Left forelimb (tissue), 1 donor: ENCODE data around the gene APEX1.

Experiments
- DNase-seq: peaks from one replicate; pipeline ENCODE4 v3.0.0-alpha.2; 2018; ENCODE audit warnings: low spot score

The APEX1 gene

DNA sequence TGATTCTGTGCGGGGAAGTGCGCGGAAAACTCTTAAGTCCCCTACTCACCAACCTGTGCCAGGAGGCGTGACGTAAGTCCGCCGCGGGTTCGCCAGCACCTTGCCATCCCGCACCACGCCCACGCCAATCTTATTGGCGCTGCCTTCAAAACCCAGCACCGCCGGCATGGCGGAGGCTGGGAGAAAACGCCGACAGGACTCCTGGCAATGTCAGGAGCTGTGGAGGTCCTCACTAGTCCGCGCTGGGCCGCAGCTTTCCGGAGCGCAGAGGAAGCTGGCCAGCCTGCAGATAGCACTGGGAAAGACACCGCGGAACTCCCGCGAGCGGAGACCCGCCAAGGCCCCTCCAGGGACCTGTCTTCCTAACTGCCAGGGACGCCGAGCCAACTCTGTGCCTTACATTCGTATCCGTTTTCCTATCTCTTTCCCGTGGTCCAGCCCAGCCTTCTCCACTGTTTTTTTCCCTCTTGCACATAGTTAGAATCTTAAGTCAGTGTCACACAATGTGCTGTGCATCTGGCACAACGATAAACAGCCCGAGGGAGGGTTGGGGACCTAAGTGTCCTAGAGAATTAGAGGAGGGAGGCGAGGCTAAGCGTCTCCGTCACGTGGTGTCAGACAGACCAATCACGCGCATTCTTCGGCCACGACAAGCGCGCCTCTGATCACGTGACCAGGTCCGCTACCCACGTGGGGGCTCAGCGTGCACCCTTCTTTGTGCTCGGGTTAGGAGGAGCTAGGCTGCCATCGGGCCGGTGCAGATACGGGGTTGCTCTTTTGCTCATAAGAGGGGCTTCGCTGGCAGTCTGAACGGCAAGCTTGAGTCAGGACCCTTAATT, at the start of gene APEX1, which contains the start of gene OSGEP:
APEX1 (plus strand) TSS at position 711 of the 839 bp plus-strand sequence. CDS start 420 bp downstream, outside the sequence.
OSGEP (minus strand) TSS at position 297 of the 839 bp plus-strand sequence; CDS start at position 168, 129 bp downstream.
- peak; percentile 97 for DNase-seq

DNA sequence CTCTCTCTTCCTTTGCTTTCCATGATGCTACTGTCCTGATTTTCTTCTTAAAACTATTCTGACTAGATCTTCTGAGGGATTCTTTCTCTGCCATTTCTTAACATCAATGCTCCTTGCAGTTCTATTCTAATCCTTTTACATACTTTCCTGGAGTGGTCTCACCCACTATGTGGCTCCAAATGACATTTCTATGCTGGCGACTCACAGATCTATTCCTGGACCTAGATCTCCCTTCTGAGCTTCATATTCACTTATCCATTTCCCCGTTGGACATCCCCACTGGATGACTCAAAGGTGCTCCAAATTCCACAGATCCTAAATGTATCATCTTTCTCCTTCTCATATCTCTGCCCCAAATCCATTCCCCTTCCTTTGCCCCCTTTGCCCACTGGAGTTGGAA, 45.8 kb upstream of the APEX1 start:
- no peak for DNase-seq

DNA sequence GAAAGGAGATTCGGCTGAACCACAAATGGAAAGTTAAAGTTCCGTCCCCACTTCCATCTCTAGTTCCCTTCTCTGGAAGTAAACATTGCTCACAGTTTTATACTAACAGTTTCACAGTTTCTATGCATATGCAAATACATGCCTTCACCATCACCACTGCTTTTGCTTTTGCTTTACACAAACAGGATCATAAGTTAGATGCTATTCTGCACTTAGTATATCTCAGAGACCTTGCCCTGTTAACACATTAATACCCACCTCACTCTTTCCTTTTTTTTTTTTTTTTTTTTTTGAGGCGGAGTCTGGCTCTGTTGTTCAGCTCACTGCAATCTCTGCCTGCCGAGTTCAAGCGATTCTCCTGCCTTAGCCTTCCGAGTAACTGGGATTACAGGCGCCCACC, 42.6 kb upstream of the APEX1 start:
- no peak for DNase-seq

DNA sequence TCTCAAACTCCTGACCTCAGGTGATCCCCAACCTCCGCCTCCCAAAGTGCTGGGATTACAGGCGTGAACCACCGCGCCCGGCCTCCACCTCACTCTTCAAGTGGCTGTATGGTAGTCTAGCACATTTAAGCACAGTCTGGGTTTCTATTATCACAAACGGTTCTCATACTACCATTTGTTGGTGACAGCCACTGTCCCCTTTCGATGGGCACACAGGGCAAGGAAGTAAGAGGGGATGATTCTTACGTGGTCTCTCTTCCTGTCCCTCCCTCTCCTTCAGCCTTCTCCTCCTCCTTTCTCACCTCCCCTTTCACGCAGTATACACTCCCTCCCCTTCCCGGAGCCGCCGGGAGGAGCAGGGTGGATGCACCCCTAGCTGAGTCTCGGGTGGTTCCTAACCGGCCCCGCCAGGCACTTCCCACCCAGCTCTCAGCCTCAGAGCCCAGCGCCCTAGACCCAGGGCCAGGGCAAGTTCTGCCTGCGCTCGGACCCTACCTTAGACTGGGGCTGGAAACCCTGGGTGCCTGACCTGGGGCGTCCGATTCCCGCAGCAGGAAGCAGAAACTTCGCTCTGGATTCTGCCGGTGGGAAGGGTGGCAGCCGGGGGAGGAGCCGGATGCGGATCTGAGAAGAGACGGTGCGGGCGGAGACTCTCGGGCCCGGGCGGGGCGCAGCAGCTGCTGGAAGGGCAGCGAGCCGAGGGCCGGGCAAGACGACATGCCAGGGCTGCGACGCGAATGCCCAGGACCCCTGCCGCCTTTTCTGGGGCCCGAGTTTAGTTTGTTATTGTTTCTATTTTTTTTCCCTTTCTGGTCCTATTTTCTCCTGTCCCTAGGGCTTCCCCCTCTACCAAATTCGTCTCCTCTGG, 41.9 kb upstream of the APEX1 start, which contains the start of gene TEP1:
TEP1 (minus strand) TSS at position 626 of the 868 bp plus-strand sequence. CDS start 5,062 bp downstream, outside the sequence.
- peak; percentile 90 for DNase-seq

DNA sequence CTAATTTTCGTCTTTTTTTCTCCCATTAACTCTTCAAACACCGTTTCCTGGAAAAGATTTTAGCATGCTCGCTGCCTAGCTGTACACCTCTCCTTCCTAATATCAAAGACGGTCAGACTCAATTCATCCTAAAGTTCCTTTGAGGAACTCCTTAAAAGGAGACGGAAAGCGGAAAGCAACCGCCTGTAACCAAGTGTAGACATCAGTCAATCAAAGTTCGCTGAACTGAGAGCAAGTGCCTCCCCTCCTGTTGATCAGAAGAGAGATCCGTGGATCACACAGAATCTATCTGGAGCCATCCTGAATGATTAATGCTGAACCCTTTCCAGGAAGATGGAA, 41.3 kb upstream of the APEX1 start:
- DNase-seq, result no peak

DNA sequence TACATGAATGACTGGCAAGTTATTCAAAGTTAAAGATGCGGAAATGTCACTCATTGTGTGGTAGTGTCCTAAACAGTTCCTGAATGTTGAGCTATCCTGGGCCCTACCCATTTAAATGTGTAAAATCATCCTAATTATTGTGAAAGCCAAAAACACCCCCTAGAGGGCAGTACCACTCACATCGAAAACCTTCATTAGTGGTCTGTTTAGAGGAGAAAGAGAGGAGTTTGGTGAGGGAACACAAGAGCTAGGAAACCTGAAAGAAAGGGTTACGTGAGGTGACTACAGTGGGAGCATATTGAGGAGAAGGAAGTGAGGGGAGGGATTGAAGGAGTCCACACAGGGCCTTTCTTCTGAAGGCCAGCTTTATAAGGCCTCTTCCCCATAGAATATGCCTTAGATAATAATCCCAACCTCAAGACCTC, 39.2 kb upstream of the APEX1 start:
- no peak for DNase-seq

DNA sequence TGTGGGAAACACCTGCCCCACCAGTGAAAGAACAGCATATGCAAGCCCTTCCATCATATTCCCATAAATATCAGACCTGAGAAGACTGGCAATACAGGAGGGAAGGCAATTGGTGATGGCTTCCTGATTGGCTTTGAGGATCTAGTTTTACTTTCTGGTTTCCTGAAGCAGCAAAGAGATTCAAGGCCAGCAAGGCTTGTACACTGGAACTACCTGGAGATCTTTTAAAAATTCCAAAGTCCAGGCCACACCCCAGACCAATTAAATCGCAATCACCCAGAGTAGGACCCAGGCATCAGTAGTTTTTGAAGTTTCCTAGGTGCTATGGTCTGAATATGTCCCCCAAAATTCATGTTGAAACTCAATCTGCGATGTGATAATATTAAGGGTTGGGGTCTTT, 38.8 kb upstream of the APEX1 start:
- no peak for DNase-seq

DNA sequence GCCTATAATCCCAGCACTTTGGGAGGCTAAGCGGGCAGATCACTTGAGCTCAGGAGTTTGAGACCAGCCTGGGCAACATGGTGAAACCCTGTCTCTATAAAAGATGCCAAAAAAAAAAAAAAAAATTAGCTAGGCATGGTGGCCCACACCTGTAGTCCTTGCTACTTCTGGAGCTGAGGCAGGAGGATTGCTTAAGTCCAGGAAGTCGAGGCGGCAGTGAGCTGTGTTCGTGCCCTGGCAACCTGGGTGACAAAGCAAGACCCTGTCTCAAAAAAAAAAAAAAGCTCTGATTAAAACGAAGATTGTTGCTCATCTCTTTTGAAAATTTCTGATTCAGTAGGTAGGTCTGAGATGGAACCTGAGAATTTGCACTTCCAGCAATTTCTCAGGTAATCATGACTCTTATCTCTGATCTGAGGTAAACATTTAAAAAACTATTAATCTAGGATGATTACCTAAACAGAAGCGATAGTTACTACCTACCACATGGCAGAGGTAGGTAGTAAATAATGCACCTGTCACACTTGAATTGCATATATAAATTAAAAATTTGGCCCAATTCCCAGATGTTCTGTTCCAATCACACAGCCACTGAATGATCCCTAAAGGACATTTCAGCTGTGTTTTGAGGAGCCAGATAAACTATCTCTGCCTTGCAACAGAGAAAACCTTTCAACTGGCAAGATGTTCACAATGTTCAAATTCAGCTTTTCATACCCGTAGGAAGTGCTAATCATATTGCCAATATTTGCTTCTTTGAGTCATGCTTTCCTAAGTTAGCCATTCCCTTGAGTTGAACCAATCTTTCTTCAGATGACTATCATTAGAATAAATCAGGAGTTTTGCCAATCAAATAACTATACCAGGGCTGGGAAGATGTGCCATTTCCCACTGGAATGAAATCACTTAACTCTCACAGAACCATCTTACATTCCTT, 37.5 kb upstream of the APEX1 start:
- DNase-seq, result no peak

DNA sequence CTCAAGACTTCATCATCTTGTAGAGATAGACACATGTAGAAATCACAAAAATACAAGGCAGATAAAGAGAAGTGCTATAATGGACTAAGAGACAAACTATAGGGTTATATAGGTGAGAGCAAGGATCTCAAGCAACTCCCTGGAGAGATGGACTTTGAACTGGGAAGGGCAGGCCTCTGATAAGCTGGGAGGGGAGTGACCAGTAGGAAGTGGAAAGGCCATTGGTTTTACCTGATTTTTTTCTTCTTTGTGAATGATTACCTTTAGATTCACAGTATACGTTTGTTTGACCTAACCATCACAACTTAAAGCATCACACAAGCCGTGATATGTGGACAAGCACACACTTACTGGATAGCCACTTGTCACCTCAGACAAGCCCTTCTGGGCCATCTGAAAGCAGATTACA, 36.5 kb upstream of the APEX1 start:
- no peak for DNase-seq

DNA sequence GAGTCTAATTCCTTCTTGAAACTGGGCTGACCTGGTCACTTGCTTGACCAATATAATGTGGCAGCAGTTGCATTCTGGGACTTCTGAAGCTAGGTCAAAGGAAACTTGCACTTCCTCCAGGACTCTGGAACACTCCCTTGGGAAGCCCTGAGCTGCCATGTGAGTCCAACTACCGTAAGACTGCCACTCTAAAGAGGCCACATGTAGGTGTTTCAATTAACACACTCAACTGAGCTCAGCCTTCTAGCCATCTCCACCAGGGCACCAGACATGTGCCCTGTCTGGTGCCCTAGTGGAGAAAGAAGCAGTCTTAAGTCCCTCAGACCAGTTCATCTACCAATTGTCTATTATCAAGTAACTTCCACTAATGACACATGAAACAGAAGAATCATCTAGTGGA, 35.6 kb upstream of the APEX1 start:
- no peak for DNase-seq

DNA sequence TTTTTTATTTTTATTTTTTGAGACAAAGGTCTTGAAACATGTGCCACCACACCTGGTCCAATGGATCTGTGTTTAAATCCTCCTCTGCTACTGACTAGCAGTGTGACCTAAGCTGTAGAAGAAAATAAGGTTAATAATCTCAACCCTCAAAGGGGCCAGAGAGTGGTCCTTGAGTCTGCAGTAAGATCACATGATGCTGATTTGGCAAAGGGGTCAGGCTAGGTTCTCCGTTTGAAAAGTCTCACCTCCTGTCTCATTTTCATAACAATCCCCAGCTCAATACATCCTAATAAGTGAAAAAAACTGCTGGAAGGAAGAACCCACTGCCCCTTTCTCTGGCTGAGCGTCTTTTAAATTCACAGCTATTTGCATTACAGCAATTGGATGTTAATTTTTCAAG, 33.8 kb upstream of the APEX1 start:
- DNase-seq, result no peak

DNA sequence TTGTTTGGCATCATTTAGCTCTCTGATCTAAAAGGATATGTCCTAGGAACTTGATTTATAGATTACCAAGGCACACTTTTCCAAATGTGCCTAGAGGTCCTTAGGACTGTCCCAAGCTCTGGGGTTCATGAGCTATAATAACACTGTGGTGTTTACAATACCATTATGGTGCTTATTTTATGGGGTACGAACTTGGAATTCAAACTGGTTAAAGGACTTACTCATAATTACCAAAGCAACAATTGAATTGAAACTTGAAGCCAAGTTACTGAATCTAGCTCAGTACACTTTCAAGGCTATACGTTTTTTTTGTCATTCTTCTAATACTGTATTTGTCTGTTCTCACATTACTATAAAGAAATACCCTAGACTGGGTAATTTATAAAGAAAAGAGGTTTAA, 32.1 kb upstream of the APEX1 start:
- no peak for DNase-seq

DNA sequence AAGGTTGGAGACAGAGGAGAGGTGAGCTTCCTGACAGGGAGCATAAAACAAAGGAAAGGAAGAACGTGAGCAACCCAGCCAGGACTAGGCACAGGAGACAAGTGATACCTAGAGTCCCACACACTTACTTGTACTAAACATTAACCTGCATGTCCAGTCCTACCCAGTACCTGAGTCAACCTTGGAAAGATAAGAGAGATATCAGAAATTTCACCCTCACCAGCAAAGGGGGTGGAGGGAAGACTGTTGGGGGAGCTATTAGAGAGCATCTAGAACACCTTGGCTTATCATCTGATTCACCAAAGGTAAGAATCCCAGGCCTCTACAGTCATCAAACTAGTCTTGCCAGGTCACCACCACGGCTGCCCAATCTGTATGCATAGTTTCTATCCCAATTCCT, 30.2 kb upstream of the APEX1 start:
- no peak for DNase-seq

DNA sequence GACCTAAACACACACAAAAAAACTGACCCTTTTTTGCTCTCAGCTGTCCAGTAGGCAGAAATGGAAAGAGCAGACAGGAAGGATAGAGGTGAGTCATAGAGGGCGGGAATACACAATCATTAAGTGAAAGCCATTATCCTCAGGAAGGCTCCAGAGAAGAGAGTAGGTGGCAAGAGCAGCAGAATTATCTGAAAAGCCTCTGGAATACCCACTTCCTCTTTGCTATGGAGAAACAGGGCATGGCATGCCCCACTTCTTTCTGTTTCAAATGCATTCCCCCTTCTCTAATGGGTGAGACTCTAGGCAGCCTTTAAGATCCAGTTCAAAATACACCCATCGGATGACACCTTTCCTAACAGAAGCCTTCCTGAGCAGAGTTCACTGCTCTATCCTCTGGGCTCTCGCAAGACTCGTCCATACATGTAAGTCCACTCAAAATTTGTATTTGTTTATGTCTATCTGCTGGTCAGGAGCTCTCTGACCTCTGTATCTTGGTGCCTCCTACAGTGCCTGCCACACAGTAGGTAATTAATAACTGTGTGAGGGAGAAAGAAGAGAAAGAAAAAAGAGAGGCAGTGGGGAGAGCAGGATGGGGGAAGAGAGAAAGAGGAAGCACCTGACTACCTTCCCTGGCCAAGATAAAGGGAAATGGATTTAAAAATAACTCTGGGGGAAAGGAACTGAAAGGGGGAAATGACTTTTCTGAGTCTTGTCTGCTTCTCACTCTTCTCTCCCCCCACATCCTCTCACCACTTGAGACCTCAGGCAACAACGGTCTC, 27.6 kb upstream of the APEX1 start:
- DNase-seq, result no peak

DNA sequence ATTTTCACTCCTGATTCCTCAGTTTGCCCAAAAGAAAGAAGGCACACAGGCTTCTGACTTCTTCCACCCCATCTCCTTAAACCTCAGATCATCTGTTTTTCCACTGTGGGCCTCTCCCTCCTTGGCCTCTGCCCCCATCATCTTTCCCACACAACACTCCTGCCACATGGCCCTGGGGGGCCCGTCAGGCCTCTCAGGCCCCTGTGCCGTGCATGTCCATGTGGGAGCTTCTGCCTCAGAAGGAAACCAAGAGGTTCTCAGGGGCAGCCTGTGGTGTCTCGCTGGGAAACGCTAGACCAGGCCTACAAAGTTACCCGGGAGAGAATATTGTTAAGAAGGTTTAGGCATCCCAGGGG, 27.0 kb upstream of the APEX1 start:
- DNase-seq, result no peak

DNA sequence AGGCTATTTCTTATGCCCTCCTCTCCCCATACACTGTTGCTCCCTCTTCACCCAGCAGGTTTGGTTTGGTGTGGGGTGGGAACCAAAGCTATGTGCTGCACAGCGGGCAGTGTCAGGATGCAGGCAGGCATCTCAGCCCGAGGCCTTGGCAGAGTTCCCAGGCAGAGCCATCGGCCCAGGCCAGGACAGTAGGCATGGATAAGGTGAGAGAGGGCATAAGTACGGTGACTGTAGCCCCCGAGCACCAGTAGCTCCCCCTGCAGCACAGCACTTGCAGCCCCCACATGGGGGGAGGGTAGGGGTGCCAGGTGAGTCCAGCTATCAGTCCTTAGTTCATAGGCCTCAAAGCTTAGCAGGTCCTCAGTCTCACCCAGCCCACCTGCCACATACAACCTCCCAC, 26.2 kb upstream of the APEX1 start:
- DNase-seq, result no peak

DNA sequence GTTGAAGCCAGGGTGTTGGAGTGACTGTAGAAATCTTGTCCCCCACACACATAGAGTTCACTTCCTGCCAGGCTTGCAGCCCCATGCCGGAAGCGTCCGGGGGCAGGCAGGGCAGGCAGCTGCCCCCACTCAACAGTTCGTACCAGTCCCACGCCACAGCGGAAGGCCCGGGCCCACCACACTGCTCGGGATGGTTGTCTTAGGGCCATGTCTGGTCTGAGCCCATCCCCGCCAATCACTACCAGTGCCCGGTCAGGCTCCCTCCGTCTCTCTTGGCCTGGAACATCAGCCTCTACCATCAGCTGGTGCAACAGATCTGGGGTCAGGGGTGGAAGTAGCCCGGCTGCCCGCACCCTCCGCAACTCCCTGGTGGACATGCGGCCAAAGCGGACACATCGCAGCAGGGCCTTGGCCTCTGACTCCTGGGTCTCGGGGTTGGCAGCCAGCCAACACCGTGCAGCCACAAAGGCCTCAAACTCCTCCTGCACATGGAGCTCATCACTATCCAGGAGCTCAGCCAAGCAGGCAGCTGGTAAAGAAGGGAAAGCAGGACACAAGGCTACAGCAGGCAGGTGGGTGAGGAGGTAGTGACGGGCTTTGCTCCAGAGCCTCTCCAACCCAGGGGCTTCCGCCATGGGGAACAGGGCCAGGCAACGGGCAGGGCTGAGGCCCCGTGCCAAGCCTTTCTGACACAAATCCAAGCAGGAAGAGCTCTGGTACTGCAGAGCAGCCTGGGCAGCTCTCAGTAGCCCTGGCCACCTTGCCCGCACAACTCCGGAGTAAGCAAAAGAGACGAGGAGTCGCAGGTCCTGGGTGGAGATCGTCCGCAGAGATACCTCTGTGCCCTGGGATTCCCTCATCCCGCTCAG, 25.0 kb upstream of the APEX1 start:
- DNase-seq, result no peak

DNA sequence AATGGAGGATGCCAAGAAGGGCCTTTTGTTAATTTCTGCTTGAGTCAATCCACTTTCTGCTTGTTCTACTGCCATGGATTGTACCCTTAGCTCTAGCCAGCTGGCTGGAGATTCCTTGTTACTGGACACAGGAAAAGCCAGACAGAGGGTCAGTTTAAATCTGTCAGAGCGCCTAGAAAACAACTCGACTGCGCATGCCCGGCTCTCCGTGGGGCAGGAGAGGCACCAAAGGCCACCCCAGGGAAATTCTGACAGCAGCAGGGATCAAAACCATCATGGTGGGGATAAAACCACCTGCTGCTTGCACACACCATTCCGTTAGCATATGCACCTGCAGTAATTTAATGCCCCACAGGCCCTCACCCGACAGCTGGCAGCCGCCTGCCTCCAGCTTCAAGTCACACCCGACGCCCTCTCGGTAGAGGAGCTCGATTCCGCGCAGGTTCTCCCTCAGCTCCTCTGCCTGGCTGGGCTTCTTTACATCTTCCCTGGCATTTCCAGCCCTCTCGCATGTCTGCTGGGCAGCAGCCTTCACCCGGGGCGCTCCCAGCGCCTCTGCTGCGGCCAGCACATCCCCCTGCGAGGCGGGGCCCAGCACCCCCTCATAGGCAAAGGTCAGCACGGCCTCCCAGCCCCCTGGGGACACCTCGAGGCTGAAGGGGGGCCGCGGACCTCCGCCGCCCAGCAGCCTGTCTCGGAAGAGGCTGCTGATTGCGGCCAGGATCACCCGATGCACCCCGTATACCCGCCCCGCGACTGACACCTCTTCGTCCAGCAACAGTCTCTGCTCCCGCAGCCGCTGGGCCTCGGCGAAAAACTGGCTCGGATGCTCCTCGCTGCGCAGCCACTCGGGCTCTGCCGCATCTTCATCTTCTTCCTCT, 20.1 kb upstream of the APEX1 start:
- no peak for DNase-seq
